NCI-H2171 (cell line): ENCODE measurements around the gene CNTN1.
"Not testable (repeated sequence)": the region's sequence is repeated elsewhere in the genome, so short reads cannot be mapped to it uniquely, and the experiment has no call there.

Source experiments
- DNase-seq: peaks from one replicate; lab custom pipeline; 2025; lab: John Stamatoyannopoulos, UW

Gene CNTN1

GRCh38 chr12:40697566-40698259, 5.5 kb downstream of the CNTN1 start:
- peak; percentile 82 for DNase-seq

DNA sequence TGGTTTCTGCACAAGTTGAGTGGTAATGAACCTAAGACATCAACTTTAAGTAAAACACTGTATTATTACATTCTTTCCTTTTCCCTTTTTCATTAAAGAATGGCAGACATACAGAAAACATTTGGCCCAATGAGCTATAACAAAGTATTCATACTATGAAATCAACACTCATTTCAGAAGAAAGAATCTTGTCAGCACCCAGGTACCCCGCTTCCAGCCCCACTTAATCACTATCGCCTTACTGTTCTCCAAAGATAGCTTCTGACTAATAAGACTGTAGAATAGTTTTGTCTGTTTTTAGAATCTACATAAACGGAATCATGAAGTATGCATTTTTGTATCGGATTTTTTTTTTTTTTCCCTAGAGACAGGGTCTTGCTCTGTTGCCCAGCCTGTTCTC, 9.5 kb downstream of the CNTN1 start:
- DNase-seq = no peak

DNA sequence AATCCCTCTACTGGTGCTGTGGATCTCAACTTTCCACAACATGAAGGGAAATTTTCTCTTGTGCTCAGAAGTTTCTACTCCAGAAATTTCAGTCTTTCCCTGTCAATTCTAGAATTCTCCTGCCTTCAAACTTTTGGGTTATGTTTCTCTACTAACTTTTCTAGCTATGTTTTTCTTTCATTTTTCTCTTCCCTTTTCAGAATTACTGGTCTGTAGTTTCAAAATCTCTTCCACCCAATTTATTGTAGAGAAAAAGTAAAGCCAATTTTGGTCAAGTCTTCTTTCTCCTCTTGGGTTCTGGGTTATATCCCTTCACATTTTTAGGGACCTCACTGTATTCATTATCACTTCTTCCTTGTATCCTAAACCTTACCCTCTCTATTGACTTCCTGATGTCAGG, 18.9 kb downstream of the CNTN1 start:
- no peak for DNase-seq

DNA sequence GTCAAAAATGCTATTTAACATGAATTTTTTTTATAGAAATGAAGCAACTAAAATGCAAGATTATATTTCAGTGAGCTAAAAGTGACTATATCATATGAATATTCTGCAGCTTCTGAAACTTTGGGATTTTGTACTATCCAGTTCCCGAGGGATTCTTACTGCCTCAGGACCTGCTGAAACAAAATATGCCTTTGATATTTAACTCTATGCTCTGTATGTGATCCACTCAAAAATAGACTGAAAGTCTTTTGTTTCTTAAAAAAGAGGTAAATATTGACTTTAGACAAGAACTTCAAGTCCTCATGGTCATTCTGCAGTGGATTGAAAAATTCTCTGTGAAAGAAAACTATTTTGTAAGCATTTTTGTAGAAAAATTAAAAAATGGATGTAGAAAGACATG, 22.4 kb downstream of the CNTN1 start:
- DNase-seq = no peak

DNA sequence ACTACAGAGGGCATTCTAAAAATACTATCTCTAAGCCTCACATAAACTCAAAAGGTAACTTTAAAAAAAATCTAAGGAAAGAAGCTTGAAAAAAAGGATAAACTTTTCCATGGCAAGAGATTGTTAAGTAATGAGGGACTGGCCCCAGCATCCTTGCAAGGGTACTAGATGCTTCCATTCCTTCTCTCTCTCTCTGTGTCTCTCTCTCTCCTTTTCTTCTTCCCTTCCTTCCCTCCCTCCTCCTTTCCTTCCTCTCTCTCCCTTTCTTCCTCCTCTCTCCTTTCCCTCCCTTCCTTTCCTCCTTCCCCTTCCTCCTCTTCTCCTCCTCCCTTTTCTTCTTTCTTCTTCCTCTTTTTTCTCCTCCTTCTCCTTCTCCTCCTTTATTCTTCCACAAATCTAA, 23.8 kb downstream of the CNTN1 start:
- no peak for DNase-seq

- no peak for DNase-seq
These were observed 25.3 kb downstream of the CNTN1 start for GRCh38 chr12:40717576-40717975.

DNA sequence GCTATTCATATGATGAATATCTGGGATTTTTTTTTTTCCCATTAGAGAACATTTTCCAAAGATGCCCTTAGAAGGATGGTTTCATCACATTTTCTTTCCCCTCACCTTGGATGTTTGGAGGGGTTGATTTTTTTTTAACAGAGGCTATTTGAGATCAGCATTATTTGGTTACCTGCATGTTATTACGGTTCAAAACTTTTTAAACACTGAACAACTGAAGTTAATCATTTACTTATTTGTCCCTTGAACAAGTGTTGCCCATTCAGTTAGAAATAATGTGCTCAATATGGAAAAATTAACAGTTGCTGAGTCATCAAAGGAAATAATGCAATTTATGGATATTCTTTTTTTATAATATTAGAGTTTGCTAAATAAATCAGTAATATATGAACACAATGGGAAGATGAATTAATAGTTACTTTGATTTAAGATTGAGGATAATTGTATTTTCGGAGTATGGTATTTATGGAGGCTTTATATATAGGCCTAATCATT, 26.7 kb downstream of the CNTN1 start:
- no peak for DNase-seq

- DNase-seq = no peak
These were observed 30.8 kb downstream of the CNTN1 start for GRCh38 chr12:40723001-40723400.

GRCh38 chr12:40726366-40726765, 34.1 kb downstream of the CNTN1 start:
- peak; percentile 4 for DNase-seq

GRCh38 chr12:40727774-40728483, 35.7 kb downstream of the CNTN1 start:
- no peak for DNase-seq

DNA sequence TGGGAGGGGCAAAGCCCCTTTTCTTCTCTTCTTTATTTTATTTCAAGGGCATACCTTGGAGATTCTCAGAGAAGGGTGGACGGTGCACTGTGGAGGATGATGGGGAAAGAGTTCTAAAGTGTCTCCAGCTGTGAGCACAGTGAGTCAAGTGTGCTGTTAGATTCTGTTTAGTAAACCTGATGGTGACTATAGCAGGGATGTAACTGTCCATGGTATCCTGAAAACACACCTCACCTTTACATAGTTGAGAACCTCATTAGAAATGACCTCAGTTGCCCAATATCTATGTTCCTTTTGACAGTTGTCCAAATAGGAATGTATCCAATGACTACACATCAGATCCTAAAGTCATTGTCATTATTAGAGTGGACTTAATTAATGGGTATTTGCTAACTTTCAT, 38.0 kb downstream of the CNTN1 start:
- DNase-seq = no peak

- DNase-seq = no peak
These were observed 41.6 kb downstream of the CNTN1 start for GRCh38 chr12:40733871-40734270.

DNA sequence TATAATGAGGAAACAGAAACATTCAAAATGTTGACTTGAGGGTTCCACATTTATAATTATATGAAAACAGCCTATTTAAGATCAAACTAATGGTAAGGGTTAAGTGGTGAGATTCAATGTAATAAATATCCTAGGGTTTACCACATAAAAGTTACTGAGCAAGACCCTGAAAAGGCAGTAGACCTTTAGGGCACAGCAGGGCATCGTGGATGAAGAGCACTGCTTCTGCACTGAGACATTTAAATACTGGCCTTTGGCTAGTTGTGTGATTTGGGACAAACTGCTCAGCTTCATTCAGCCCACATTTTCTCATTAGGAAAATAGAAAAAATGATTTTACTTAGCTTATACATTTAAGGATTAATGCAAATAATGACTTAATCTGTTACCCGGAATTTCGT, 42.0 kb downstream of the CNTN1 start:
- no peak for DNase-seq

- no peak for DNase-seq
These were observed 43.5 kb downstream of the CNTN1 start for GRCh38 chr12:40735551-40736230.

GRCh38 chr12:40737416-40737815, 45.2 kb downstream of the CNTN1 start:
- not testable (repeated sequence) for DNase-seq

DNA sequence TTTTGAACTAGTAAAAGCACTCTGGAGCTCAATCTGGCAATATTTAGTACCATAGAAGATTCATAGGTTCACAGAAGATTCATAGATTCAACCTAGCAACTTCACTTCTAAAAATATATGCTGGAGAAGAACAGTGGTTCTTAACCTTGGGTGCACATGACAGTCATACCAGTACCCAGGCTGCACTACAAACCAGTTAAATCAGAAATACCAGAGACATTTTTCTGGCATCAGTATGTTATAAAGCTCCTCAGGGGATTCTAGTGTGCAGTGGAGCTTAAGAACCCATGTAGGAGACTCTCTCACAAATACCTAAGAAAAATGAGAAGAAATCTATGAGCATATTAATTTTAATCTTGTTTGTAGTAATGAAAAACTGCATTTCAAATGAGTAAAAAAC, 46.6 kb downstream of the CNTN1 start:
- no peak for DNase-seq

DNA sequence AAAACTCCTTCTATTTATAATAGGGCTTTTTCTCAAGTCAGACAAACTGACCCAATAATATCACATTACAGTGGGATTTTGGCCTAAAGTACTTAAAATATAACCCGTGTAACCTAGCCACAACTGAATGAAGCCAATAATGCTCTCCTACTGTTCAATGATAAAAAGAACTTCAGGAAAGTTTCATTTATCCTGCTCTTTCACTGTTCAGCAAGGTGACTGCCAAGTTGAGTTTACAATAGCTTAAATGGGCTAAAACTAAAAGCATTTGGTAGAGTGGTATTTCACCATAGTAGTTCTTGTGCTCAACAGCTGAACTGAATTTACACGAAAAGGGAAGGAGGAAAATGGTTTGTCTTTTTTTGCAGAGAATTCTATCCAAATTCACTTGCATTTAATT, 49.8 kb downstream of the CNTN1 start:
- DNase-seq = no peak

DNA sequence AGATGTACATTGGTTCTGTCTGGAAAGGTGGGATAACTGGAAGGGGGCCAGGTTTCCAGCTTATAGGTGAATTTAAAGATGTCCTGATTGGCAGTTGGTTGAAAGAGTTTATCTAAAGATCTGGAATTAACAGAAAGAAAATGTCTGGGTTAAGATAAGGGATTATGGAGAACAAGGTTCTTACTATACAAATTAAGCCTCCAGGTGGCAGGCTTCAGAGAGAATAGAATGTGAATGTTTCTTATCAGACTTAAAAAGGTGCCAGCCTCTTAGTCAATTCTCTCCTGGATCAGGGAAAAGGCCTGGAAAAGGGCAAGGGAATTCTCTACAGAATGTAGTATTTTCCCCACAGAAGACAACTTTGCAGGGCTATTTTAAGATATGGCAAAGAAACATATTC, 53.1 kb downstream of the CNTN1 start:
- no peak for DNase-seq

- no peak for DNase-seq
These were observed 57.6 kb downstream of the CNTN1 start for GRCh38 chr12:40749863-40750262.

DNA sequence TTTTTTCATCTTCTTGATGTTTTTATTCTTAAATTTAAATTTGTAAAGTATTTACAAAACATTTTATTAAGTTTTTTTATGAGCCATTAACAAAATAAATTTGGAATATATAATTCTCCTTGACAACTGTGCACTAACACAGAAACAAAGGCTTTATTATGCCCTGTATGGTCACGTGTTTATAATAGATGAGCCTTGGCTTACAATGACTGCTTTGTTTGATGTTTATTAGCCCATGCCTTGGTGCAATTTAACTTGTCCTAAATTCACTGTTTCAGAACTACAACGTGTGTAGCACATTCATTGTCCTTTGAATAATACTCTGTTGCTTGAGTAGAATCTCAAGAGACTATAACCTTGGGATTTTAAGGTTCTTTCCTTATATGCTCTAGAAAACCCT, 59.8 kb downstream of the CNTN1 start:
- no peak for DNase-seq

DNA sequence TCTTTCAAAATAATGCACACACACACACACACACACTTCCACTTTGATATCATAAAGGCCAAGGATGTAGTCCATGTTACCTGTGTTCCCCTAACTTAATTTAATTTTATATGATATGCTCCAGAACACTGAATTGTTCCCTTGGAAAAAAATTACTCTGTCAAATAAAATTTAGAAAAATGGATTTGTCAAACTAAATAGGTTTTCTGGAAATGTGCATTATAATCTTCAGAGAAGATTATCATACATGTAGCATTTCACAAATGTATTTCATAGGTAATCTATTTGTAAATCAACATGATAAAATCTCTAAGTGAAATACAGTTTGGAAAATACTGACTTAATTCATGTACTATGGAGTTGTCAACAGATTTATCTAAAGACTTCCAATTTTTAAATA, 68.6 kb downstream of the CNTN1 start:
- no peak for DNase-seq

GRCh38 chr12:40762072-40762471, 69.8 kb downstream of the CNTN1 start:
- DNase-seq = no peak
